ENCODE measurements around the gene PCYT1A. TPM values are rescaled to one million over a fixed set of nuclear protein-coding genes. Genes with fewer than 3 reads are reported as not detected.

PCYT1A gene
- total and polyA plus RNA-seq, 8 donors, result 11.8 to 127 (median 38.3) TPM

DNA sequence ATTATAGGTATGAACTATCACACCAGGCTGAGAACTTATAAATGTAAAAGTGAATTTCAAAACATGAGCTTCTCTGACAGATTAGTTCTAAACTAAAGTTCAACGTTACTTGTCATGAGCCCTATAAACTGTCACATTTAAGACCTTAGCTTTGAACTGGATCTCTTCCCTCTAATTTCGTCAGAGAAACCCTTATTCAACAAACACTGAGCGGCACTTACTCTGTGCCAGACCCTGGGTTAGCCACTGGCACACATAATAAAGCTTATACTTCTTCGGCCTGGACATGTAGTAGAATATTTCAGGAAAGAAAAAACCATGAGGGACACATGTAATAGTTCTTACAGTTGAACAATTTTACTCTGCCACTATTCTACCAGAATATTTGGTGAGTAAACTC is 5.6 kb downstream of the PCYT1A start:
- Histone ChIP-seq H3K4me1 (peaks cover 30 to 96% (median 68%) of the 10 kb centered on the region in 4 donors), H3K27ac (peak overlapping the region in 4 of 5 donors; percentile 30 to 78 (median 52)), H3K4me3 (no peak overlapping the region), H3K36me3 (no peaks in the 10 kb centered on the region), H3K27me3 (no peaks in the 10 kb centered on the region), H3K9me3 (no peaks in the 10 kb centered on the region)
- no peak for DNase-seq
- no peak for TF ChIP-seq POLR2A (IDR thresholded peaks at IDR 0.05)
- no peak for TF ChIP-seq EP300 (IDR thresholded peaks at IDR 0.05)
- 55 to 75% (median 61%) methylated on average over 4 of the region's 4 CpGs for WGBS, 5 donors
- intact Hi-C loops (cut with DNase I; ENCODE audit: low total_unique reads), result no loop called here

GRCh38 chr3:196280689-196281440 is 6.7 kb downstream of the PCYT1A start:
- Histone ChIP-seq H3K4me3 (no peak overlapping the region), H3K27ac (peak overlapping the region in 4 of 5 donors; percentile 18 to 78 (median 44)), H3K4me1 (peaks cover 23 to 85% (median 58%) of the 10 kb centered on the region in 4 donors), H3K36me3 (no peaks in the 10 kb centered on the region), H3K9me3 (no peaks in the 10 kb centered on the region), H3K27me3 (no peaks in the 10 kb centered on the region)
- TF ChIP-seq POLR2A (IDR thresholded peaks at IDR 0.05), result no peak
- no peak for TF ChIP-seq CTCF (IDR thresholded peaks at IDR 0.05)
- TF ChIP-seq POLR2AphosphoS5 (IDR thresholded peaks at IDR 0.05), result no peak
- no peak for TF ChIP-seq EP300 (IDR thresholded peaks at IDR 0.05)
- WGBS, 5 donors, result 41 to 65% (median 54%) methylated on average over 7 of the region's 7 CpGs
- intact Hi-C loops (cut with DNase I; ENCODE audit: low total_unique reads), result no loop called here
- DNase-seq, result peak in 1 of 2 donors; percentile 23

GRCh38 chr3:196275126-196275525 is 12.4 kb downstream of the PCYT1A start:
- no peak for TF ChIP-seq CTCF (IDR thresholded peaks at IDR 0.05)
- TF ChIP-seq POLR2AphosphoS5 (IDR thresholded peaks at IDR 0.05), result no peak
- TF ChIP-seq EP300 (IDR thresholded peaks at IDR 0.05), result no peak
- TF ChIP-seq POLR2A (IDR thresholded peaks at IDR 0.05), result no peak
- H3K27ac ChIP-seq, result peak overlapping the region in 1 of 5 donors; percentile 54
- intact Hi-C loops (cut with DNase I; ENCODE audit: low total_unique reads), result no loop called here
- H3K36me3 ChIP-seq, result peaks cover 7 to 32% (median 23%) of the 10 kb centered on the region in 4 donors
- H3K9me3 ChIP-seq, result no peaks in the 10 kb centered on the region
- no peaks in the 10 kb centered on the region for H3K27me3 ChIP-seq
- no peak for DNase-seq
- H3K4me3 ChIP-seq, result no peak overlapping the region
- peaks cover 10 to 48% (median 25%) of the 10 kb centered on the region in 4 donors for H3K4me1 ChIP-seq
- WGBS, 5 donors, result 81 to 94% (median 87%) methylated on average over 5 of the region's 5 CpGs

DNA sequence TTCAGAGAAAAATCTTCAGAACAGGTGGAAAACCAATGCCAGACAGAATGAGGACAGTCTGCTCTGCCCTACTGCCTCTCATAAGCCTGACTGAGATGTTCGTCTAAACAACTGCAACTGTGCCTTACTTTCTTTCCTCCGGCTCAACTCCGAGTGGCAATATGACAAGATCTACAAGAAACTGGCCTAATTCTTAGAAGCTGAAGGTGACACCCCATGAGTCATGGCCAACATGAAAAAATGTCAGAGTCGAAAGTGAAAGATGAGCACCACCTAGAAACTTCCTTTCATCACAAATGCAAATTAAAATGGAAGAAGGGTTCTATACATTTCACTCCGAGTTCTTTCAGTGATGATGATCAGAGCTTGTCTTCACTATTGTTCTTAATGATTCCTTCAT is 12.9 kb downstream of the PCYT1A start:
- Histone ChIP-seq H3K27ac (peak overlapping the region in 1 of 5 donors; percentile 54), H3K27me3 (no peaks in the 10 kb centered on the region)
- DNase-seq, result peak in 1 of 2 donors; percentile 14

More for the DNA sequence above, 12.9 kb downstream of the PCYT1A start:
- peaks cover 11 to 37% (median 28%) of the 10 kb centered on the region in 4 donors for H3K36me3 ChIP-seq
- H3K4me1 ChIP-seq, result peaks cover 10 to 43% (median 22%) of the 10 kb centered on the region in 4 donors
- no peak for TF ChIP-seq POLR2AphosphoS5 (IDR thresholded peaks at IDR 0.05)
- no peak for TF ChIP-seq POLR2A (IDR thresholded peaks at IDR 0.05)
- TF ChIP-seq CTCF (IDR thresholded peaks at IDR 0.05), result no peak
- TF ChIP-seq EP300 (IDR thresholded peaks at IDR 0.05), result no peak
- intact Hi-C loops (cut with DNase I; ENCODE audit: low total_unique reads), result no loop called here
- 81 to 94% (median 89%) methylated on average over 5 of the region's 5 CpGs for WGBS, 5 donors
- H3K9me3 ChIP-seq, result no peaks in the 10 kb centered on the region
- H3K4me3 ChIP-seq, result no peak overlapping the region
